ENCODE data around the gene ZIC4.

The ZIC4 gene

GRCh38 chr3:147395899-147396711, 10.2 kb downstream of the ZIC4 start:
- intact Hi-C loops (cut with DNase I) = no loop called here
- no peak for DNase-seq

DNA sequence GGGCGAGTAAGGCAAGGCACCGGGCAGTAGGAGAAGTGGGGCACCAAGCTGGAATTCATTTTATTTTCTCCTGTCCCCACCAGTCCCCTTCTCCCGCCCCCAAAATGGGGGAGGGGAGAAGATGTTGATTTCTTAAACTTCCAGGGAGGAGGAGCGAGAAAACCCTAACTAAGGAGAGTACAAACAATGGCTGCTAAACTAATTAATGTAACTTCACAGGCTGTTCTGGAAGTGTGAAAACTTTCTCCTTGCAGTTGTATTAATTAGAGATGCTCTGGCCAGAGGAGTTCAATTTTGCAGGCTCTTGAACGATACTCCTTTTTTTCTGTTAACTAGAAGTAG, 11.5 kb downstream of the ZIC4 start:
- intact Hi-C loops (cut with DNase I) = no loop called here
- no peak for DNase-seq

DNA sequence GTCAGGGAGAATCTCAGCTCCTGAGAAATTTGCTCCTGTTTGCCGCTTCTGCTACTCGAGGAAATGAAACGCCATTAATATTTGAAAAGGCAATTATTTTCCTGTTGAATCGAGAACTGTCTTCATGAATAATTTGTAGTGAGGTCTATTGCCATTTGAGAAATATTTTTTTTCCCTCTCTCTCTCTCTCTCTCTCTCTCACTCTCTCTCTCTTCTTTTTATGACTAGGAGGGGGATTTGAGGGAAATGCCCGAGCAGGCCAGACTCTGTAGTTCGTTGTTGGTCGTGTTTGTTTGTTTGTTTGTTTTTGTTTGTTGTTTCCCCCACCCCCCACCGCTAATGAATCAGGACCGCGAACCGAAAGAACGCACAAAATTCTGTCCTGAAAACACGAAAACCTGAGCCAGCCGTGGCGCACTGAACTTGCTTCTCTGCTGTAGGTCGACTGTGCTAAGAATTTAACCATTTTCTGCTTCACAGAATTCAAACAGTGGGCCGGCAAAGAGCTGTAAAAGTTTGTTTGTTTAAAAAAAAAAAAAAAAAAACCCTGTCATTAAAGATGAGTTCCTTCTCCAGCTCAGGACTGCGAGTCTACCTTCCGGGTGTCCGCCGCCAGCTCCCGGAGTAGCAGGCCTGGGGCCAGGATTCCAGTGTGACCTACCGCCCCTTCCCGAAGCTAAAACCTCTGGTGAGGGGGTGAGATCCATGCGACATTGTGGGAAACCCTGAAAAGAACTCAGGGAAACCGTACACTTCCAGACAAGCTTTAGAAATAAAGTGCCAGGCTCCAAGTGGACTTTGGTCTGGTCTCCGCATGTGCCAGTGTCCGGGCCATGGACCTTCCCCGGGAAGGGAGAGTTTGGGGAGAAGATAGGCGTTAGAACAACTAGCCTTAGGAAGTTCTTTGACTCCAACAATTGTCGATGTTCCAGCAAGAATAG, 12.1 kb downstream of the ZIC4 start:
- intact Hi-C loops (cut with DNase I) = no loop called here
- peak in 3 of 42 donors; percentile 11 to 46 (median 16) for DNase-seq

DNA sequence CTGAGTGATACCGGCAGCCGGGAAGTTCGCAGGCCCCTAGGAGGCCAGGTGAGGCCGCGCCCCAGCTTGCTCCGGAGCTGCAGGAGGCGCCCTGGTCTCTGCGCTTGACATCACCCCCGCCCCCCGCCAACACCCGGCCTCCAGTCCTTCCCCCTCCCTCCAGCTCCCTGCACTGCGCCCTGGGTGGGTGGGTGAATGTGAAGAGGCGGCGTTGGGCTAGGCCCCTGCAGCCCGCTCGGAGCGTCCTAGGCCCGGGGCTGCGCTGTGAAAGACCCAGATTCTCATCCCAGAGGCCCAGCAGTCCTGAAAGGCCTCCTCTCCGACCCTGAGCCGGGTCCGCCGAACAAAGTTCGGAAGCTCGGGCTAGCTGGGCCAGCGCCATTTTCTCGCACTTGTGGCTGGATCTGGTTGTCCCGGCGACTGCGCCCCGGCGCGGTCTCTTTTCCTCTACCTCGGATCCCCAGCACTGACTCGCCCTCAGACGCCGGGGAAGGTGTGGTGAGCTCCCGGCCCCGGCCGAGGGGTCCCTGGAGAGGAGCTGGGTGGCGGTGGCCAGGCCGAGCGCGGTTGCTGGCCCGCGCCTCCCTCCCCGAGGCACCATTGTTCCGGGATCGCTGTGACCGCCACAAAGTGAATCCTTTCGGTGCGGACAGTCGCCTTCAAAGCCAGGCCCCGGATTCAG, 12.9 kb downstream of the ZIC4 start:
- intact Hi-C loops (cut with DNase I) = no loop called here
- peak in 41 of 42 donors; percentile 45 to 93 (median 80) for DNase-seq

GRCh38 chr3:147392625-147392946, 13.8 kb downstream of the ZIC4 start:
- DNase-seq = no peak
- intact Hi-C loops (cut with DNase I) = no loop called here

GRCh38 chr3:147391781-147392624, 14.3 kb downstream of the ZIC4 start:
- DNase-seq = peak; percentile 64 to 93 (median 86)
- intact Hi-C loops (cut with DNase I) = no loop called here

- intact Hi-C loops (cut with DNase I) = no loop called here
These were observed 15.5 kb downstream of the ZIC4 start for GRCh38 chr3:147390589-147391569.

GRCh38 chr3:147389717-147390116, 16.6 kb downstream of the ZIC4 start:
- no peak for DNase-seq
- intact Hi-C loops (cut with DNase I) = no loop called here

More at GRCh38 chr3:147390589-147391569, 15.5 kb downstream of the ZIC4 start:
- DNase-seq = no peak

GRCh38 chr3:147388700-147389580, 17.4 kb downstream of the ZIC4 start:
- intact Hi-C loops (cut with DNase I) = no loop called here
- DNase-seq = no peak

DNA sequence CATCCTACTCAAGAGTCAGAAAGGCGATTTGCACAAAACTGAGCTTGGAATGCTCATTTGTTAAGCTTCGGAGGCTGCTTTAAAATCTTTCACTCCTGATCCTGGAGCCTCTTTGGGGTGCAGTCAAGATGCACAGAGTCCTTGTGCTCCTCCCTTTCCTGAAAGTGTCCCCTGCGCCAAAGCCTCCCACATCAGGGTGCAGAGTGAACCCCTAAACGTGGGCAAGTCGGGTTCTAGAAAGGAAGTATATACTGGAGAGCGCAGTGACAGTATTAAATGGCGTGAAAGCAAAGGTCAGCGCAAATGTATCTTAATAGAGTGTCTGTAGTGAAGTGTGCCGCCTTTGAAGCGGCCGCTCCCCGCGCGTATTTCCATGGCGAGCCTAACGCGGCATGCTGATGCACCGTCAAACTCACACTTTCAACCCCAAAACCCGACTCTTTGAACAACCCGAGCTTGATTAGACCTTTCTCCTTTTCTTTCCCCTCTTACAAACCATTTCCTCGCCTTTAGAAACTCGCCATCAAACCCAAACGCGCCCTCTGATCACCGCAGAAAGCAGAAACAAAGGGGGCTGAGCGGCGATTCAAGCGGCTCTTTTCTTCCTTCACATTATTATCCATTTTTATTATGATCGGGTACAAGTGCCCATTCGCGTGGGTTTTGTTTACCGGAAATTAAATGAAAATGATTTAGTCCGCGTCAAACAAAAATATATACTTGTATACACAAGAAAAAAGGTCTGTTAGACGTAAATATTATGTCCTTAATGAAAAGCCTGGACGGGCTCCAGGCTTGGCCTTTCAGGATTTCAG, 18.3 kb downstream of the ZIC4 start:
- no peak for DNase-seq
- intact Hi-C loops (cut with DNase I) = no loop called here

DNA sequence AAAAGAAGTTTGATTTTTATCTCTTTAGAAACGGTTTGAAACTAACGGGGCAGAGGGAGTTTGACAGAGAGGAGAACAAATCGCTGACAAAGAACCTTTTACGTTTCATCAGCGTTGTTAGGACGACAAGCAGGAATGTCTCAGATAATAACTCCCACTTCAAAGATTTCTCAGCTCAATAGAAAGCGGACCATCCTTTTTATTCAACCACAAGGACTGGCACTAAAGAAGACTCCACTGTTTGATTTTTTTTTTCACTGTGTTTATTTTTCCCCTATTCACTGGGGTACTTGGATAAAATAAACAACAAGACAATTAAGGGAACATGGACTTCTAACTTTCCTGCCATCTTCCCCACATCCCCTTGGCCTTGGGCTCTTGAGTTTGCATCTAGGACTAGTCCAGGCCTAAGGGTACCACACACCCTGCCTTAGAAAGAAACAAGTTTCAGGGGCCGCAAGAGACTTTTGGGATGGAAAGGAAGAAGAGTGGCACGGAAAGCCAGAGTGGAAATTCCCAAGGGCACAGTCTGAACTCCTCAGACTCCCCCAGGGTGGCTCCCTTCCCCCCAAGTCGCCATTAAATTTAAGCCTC, 19.0 kb downstream of the ZIC4 start:
- intact Hi-C loops (cut with DNase I) = no loop called here
- DNase-seq = no peak

DNA sequence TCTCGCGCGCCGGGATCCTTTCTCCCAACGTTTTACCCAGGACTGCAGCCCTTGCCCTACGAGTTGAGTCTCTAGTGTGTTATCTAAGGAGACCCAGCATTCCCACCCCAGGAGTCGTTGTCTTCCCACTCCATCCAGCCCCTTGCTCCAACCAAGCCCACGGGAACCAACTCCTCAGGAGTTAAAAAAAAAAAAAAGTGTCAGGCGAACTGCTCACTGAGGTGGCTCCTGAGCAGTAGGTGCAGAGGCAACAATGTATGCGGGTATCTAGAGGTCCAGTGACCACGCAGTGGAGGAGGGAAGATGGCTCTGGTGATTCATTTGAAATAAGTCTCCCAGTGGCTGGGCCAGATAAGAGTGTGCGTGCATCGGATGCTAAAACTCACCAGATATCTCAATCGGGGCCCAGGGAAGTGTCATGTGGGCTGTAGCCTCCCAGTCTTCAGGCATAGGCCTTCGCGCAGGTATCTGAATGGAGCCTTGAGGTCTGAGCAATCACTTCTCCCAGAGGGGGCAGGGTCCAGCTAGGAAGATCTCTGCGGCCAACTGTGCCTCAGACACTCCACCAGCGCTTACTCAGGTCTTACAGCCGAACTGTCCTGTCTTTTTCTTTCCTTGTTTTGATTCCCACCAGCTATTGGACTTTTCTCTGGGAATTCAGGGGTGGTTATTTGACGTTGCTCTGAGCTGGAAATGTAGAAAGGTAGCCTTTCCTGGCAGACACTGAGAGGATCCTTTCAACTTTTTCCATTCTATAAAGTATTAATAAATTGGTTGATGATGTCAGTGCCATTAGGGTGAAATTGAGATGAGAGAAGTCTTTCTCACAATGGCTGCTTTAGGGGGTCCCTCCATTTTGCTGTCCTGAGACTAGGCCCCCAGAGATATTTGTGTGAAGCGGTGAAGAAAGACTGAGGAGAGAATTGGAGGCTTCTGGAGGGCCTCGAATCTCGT, 21.0 kb downstream of the ZIC4 start:
- DNase-seq = no peak
- intact Hi-C loops (cut with DNase I) = no loop called here

- intact Hi-C loops (cut with DNase I) = no loop called here
- peak in 1 of 42 donors; percentile 65 for DNase-seq
These were observed 21.9 kb downstream of the ZIC4 start for GRCh38 chr3:147384210-147385058.
